GM10847 (cell line): ENCODE results near the gene ARHGEF37.

Experiments used
- POLR2A ChIP-seq: IDR thresholded peaks from 2 replicates; pipeline ENCODE4 v1.6.1; 2011; ENCODE audit not compliant: insufficient read length; ENCODE audit errors: extremely low read depth

ARHGEF37 gene

GRCh38 chr5:149647334-149647733 is 66.0 kb downstream of the ARHGEF37 start:
- no peak for TF ChIP-seq POLR2A

- no peak for TF ChIP-seq POLR2A
These were observed 70.4 kb downstream of the ARHGEF37 start for GRCh38 chr5:149651686-149652085.

GRCh38 chr5:149652697-149653096 is 71.4 kb downstream of the ARHGEF37 start:
- no peak for TF ChIP-seq POLR2A

GRCh38 chr5:149654231-149654630 is 72.9 kb downstream of the ARHGEF37 start:
- TF ChIP-seq POLR2A: no peak

GRCh38 chr5:149654883-149655505 is 73.7 kb downstream of the ARHGEF37 start:
- TF ChIP-seq POLR2A: no peak

- TF ChIP-seq POLR2A: no peak
These were observed 75.4 kb downstream of the ARHGEF37 start for GRCh38 chr5:149656576-149657182.

GRCh38 chr5:149657324-149657723 is 76.0 kb downstream of the ARHGEF37 start:
- TF ChIP-seq POLR2A: no peak

- no peak for TF ChIP-seq POLR2A
These were observed 77.0 kb downstream of the ARHGEF37 start for GRCh38 chr5:149658299-149658698.

GRCh38 chr5:149664083-149664482 is 82.8 kb downstream of the ARHGEF37 start:
- TF ChIP-seq POLR2A: no peak

- no peak for TF ChIP-seq POLR2A
These were observed 83.5 kb downstream of the ARHGEF37 start for GRCh38 chr5:149664666-149665415.

GRCh38 chr5:149665416-149666175 is 84.3 kb downstream of the ARHGEF37 start:
- no peak for TF ChIP-seq POLR2A

GRCh38 chr5:149666212-149666852 is 85.0 kb downstream of the ARHGEF37 start:
- no peak for TF ChIP-seq POLR2A

- no peak for TF ChIP-seq POLR2A
These were observed 86.0 kb downstream of the ARHGEF37 start for GRCh38 chr5:149667084-149667828.

- no peak for TF ChIP-seq POLR2A
These were observed 86.6 kb downstream of the ARHGEF37 start for GRCh38 chr5:149667829-149668330.
